Measurements from ENCODE around the gene ABCA1.
"Not testable (repeated sequence)": the region's sequence is repeated elsewhere in the genome, so short reads cannot be mapped to it uniquely, and the experiment has no call there.

The ABCA1 gene

GRCh38 chr9:104950838-104951237 is 22.9 kb upstream of the ABCA1 start:
- peak in 1 of 4 experiments; percentile 50 for DNase-seq

DNA sequence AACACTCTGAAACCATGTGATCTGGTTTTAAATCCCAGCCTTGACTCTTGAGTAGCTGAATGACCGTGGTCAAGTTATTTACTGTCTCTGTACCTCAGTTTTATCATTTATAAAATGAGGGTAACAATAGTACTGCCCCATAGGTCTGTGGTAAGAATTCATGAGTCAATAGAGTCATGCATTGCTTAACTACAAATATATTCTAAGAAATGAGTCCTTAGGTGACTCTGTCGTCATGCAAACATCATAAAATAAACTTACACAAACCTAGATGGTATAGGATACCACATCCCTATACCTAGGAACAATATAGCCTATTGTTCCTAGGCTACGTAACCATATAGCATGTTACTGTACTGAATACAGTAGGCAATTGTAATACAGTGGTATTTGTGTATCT is 20.3 kb upstream of the ABCA1 start:
- peak in 2 of 4 experiments; percentile 28 to 40 for DNase-seq

GRCh38 chr9:104944871-104945270 is 16.9 kb upstream of the ABCA1 start:
- DNase-seq: no peak

GRCh38 chr9:104944356-104944755 is 16.4 kb upstream of the ABCA1 start:
- no peak for DNase-seq

GRCh38 chr9:104941597-104941996 is 13.6 kb upstream of the ABCA1 start:
- no peak for DNase-seq

DNA sequence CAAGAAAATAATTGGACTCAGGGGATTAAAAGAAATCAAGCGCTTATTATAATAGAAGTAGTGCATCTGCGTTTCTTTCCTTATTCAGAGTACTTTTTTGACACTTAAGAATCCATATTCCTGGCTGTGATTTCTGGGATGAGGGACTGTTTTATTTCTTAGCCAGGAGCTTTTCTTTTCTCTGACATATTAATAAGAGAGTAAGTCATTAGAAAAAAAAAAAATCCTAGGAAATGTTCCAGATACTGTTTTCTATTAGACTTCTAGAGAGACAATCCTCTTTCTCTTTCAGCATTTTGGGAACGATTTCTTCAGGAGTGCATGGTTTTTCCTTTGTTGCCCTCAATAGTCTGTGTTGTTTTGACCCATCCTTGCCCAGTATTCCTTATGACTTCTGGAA is 8.3 kb upstream of the ABCA1 start:
- DNase-seq: no peak

- DNase-seq: peak in 1 of 4 experiments; percentile 42
These were observed 7.5 kb upstream of the ABCA1 start for GRCh38 chr9:104935501-104935810.

GRCh38 chr9:104934691-104935500 is 6.9 kb upstream of the ABCA1 start:
- peak in 3 of 4 experiments; percentile 38 to 58 (median 51) for DNase-seq

- DNase-seq: not testable (repeated sequence)
These were observed 5.1 kb upstream of the ABCA1 start for GRCh38 chr9:104933091-104933490.

DNA sequence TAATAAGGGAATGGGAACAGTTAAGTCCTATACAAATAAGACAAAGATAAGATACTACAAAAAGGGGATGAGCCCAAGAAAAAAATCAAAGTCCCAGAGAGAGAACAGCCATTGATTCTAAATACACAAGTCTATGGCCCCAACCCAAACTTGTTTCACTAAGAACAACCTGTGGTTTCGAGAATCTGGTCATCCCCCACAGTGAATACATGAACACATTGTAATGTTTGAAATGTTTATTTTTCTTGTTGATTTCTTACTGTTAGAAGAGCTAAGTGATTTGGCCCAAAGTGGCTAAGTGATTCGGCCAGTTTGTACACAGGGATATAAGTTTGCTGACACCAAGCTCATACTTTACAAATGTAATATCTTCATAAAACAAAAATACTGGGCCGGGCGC is 3.3 kb upstream of the ABCA1 start:
- no peak for DNase-seq

- DNase-seq: peak; percentile 58 to 67 (median 63)
These were observed 591 bp downstream of the ABCA1 start for GRCh38 chr9:104927216-104927911.

DNA sequence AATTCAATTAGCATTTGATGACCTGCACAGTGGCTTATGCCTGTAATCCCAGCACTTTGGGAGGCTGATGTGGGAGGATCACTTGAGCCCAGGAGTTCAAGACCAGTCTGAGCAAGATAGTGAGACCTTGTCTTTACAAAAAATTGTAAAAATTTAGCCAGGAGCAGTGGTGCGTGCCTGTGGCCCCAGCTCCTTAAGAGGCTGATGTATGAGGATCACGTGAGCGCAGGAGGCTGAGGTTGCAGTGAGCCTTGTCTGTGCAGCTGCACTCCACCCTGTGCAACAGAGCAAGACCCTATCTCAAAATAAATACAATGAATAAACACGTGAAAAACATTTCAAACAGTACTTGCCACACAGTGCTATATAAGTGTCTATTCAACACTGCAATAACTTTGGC is 4.2 kb downstream of the ABCA1 start:
- no peak for DNase-seq

DNA sequence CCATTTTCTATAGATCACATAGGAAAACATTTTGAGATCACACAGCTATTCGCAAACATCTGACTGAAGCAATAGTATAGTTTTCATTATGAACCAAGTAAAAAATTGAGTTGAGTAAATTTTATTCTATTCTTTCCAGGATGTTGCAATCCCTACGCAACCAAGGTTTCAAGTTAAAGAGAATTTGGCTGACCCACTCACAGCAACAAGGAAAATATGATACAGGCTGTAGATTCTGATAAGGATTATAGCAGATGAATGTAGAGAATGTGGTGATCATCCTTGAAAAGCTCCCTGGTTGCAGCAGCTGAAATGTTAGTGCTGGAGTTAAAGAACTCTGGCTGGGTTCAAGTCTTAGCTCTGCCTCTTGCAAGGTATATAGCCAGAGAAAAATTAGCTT is 4.7 kb downstream of the ABCA1 start:
- no peak for DNase-seq

GRCh38 chr9:104922748-104923147 is 5.2 kb downstream of the ABCA1 start:
- not testable (repeated sequence) for DNase-seq

- no peak for DNase-seq
These were observed 6.8 kb downstream of the ABCA1 start for GRCh38 chr9:104921067-104921741.

DNA sequence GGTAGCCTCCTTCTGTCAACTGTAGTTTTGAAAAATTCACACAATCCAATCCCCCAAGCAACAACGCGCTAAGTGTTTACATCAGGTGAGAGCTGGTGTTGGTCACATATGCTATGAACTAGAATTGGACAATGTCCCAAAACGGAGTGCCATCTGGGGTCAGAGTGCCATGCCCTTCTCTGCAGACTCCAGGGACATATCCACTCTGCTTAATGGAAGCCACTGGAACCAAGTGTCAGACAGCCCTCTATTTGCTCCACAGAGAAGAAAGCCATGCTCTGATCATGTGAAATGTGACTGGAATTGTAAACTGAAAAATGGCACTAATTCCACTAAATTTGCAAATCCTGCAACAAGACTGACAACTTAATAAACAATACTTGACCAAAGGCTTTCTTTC is 12.2 kb downstream of the ABCA1 start:
- DNase-seq: no peak

- DNase-seq: no peak
These were observed 12.9 kb downstream of the ABCA1 start for GRCh38 chr9:104915049-104915448.

- peak; percentile 67 to 81 (median 72) for DNase-seq
These were observed 13.5 kb downstream of the ABCA1 start for GRCh38 chr9:104914466-104914865.

GRCh38 chr9:104912606-104913005 is 15.3 kb downstream of the ABCA1 start:
- DNase-seq: no peak

DNA sequence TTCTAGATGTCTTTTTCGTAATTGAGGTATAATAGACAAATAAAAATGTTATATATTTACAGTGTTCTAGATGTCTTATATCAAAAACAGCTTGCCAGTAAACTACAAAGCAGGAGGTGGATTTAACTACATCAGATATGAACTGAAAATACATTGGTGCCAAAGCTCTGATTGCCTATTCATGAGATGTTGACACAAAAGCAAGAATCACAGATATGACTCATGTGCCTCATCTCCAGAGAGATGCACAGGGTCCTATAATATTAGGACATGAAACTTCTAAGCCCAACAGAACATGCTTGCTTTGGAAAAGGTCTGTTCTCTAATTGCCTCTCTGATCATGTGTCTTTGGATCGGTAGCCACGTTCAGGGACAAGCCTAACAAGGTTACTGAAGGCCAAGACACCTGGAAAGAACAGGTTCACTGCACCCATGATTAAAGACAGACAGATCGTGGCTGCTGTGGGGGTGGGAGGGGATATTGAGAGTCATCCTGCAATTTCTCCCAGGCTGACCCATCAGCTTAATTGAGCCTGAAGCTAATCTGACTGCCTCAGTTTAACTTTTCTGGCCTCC is 16.8 kb downstream of the ABCA1 start:
- peak in 3 of 4 experiments; percentile 24 to 70 (median 51) for DNase-seq

- DNase-seq: no peak
These were observed 20.5 kb downstream of the ABCA1 start for GRCh38 chr9:104907278-104907951.

DNA sequence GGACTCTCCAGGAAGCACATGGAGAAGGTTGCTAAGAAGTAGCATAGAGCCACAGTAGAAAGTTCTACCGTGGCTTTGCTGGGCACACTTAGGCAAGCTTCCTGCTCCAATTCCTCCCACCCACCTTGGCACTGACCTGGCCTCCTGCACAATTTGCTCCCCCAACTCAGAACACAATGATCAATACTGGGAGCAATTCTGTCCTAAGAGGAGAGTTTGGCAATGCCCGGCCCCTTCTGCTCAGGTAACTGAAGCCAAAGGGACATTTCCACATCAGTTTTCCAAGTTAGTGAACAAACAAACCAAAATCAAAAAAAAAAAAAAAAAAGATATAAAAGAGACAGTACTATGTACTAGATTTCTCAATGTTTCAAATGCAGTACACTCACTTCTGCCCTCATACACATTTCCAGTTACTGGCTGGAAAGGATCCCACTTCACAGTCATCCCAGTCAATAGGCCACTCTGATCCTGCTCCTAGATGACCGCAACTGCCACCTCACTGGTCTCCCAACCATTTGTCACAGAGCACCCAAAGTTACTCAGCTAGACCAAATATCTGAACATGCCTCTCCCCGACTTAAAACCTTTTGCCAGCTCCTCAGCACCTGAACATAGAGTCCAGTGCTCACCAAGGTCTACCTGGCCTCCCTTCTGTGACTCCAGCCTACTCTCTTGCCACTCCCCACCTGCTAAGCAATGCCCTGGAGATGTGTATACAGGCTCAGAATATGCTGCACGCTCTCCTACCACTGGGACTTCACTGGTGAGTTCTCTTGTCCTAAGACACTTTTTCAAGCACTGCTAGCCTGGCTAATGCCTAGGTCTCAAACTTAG is 21.3 kb downstream of the ABCA1 start:
- DNase-seq: no peak

All from suppressor macrophage (primary cell).